ENCODE results near the gene PPY. TPM values are rescaled to one million over a fixed set of nuclear protein-coding genes. Genes with fewer than 3 reads are reported as not detected.
"Not testable (repeated sequence)": the region's sequence is repeated elsewhere in the genome, so short reads cannot be mapped to it uniquely, and the experiment has no call there.

Gene PPY
- total and polyA plus RNA-seq, 2 experiments from 2014 or later = not detected

DNA sequence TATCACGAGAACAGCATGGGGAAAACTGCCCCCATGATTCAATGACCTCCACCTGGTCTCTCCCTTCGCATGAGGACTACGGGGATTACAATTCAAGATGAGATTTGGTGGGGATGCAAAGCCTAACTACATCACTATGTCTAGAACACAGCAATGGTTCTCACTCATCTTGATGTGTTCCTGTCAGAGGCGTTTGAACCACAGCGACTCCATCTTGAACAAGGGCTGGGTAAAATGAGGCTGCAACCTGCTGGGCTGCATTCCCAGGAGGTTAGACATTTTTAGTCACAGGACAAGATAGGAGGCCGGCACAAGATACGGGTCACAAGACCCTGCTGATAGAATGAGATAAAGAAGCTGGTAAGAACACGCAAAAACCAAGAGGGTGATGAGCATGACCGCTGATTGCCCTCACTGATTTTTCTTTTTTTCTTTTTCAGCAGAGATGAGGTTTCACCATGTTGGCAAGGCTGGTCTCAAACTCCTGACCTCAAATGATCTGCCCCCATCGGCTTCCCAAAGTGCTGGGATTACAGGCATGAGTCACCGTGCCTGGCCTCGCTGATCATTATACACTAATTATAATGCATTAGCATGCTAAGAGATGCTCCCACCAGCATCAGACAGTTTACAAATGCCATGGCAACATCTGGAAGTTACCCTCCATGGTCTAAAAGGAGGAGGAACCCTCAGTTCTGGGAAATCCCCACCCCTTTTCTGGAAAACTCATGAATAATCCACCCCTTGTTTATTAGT, 3.0 kb upstream of the PPY start:
- Histone ChIP-seq H3K79me2 (no peaks in the 10 kb centered on the region), H3K27me3 (peaks cover 9% of the 10 kb centered on the region), H3K4me1 (ENCODE audit: insufficient read depth) (no peaks in the 10 kb centered on the region), H3K9me3 (ENCODE audit: low read depth) (no peaks in the 10 kb centered on the region), H3K4me3 (no peak overlapping the region), H2AFZ (no peak overlapping the region), H3K27ac (no peak overlapping the region), H3K36me3 (replicated peaks; ENCODE audit: insufficient read depth, low read depth) (no peaks in the 10 kb centered on the region), H3K4me2 (no peak overlapping the region), H3K9me2 (replicated peaks; ENCODE audit: insufficient read depth) (no peaks in the 10 kb centered on the region), H4K20me1 (ENCODE audit: insufficient read depth, poor library complexity, severe bottlenecking) (no peaks in the 10 kb centered on the region)
- no peak for DNase-seq (ENCODE audit: low spot score)
- WGBS (ENCODE audit: low lambda C conversion rate, missing lambda C conversion rate) = 79% methylated on average over 12 of the region's 12 CpGs
- TF ChIP-seq CTCF (IDR thresholded peaks at IDR 0.05; ENCODE audit: poor library complexity) (no peak), EZH2phosphoT487 (IDR thresholded peaks at IDR 0.05; ENCODE audit: low read depth, severe bottlenecking, unreplicated experiment) (no peak), EZH2 (IDR thresholded peaks at IDR 0.05; ENCODE audit: borderline replicate concordance) (no peak)

DNA sequence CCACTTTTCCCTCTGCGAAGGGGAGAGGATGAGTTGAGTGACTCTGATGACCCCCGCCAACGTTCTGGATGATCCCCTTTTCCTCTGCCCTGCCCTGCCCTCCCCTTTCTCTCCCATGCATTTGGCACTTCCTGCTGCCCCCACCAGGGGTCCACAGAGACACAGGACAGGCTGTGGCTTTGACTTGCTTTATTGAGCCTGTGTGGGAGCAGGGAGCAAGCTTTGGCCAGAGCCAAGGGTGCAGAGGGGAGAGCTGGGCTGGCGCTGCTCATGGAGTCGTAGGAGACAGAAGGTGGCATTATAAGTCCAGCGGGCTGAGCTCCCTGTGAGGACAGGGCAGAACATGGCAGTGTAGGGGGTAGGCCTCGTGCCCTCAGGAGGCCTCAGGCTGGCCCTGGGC, 1.6 kb downstream of the PPY start:
- TF ChIP-seq EZH2 (IDR thresholded peaks at IDR 0.05; ENCODE audit: borderline replicate concordance) (no peak), CTCF (IDR thresholded peaks at IDR 0.05; ENCODE audit: poor library complexity) (peak; percentile 51)
- no peaks in the 10 kb centered on the region for H3K9me2 ChIP-seq (replicated peaks; ENCODE audit: insufficient read depth)
- H3K4me2 ChIP-seq = no peak overlapping the region
- H3K79me2 ChIP-seq = no peaks in the 10 kb centered on the region
- no peaks in the 10 kb centered on the region for H3K36me3 ChIP-seq (replicated peaks; ENCODE audit: insufficient read depth, low read depth)
- peaks cover 3% of the 10 kb centered on the region for H3K4me1 ChIP-seq (ENCODE audit: insufficient read depth)
- H3K27me3 ChIP-seq = no peaks in the 10 kb centered on the region
- no peaks in the 10 kb centered on the region for H3K9me3 ChIP-seq (ENCODE audit: low read depth)
- no peak overlapping the region for H3K27ac ChIP-seq
- peak; percentile 66 for DNase-seq (ENCODE audit: low spot score)
- 58% methylated on average over 7 of the region's 7 CpGs for WGBS (ENCODE audit: low lambda C conversion rate, missing lambda C conversion rate)
- no peaks in the 10 kb centered on the region for H4K20me1 ChIP-seq (ENCODE audit: insufficient read depth, poor library complexity, severe bottlenecking)
- H3K4me3 ChIP-seq = no peak overlapping the region
- no peak overlapping the region for H2AFZ ChIP-seq

GRCh38 chr17:43939886-43940285, 2.4 kb downstream of the PPY start:
- Histone ChIP-seq H3K36me3 (replicated peaks; ENCODE audit: insufficient read depth, low read depth) (no peaks in the 10 kb centered on the region), H2AFZ (no peak overlapping the region), H3K27ac (no peak overlapping the region), H3K79me2 (no peaks in the 10 kb centered on the region), H3K4me3 (no peak overlapping the region), H3K9me2 (replicated peaks; ENCODE audit: insufficient read depth) (no peaks in the 10 kb centered on the region), H3K4me2 (no peak overlapping the region), H3K9me3 (ENCODE audit: low read depth) (no peaks in the 10 kb centered on the region), H3K27me3 (no peaks in the 10 kb centered on the region), H4K20me1 (ENCODE audit: insufficient read depth, poor library complexity, severe bottlenecking) (no peaks in the 10 kb centered on the region), H3K4me1 (ENCODE audit: insufficient read depth) (peaks cover 3% of the 10 kb centered on the region)
- no peak for TF ChIP-seq CTCF (IDR thresholded peaks at IDR 0.05; ENCODE audit: poor library complexity)
- no peak for TF ChIP-seq EZH2 (IDR thresholded peaks at IDR 0.05; ENCODE audit: borderline replicate concordance)
- TF ChIP-seq EZH2phosphoT487 (IDR thresholded peaks at IDR 0.05; ENCODE audit: low read depth, severe bottlenecking, unreplicated experiment) = no peak
- WGBS (ENCODE audit: low lambda C conversion rate, missing lambda C conversion rate) = 97% methylated on average over 5 of the region's 5 CpGs
- DNase-seq (ENCODE audit: low spot score) = no peak

DNA sequence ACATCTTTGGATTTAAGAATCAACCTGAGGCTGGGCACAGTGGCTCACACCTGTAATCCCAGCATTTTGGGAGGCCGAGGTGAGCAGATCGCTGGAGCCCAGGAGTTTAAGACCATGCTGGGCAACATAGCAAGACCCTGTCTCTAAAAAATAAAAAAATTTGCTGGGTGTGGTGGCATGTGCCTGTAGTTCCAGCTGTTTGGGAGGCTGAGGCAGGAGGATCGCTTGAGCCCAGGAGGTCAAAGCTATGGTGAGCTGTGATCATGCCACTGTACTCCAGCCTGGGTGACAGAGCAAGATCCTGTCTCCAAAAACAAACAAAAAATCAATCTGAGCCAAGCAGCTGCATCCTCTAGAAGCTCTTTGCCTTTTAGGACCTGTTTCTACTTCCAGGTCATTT, 2.8 kb downstream of the PPY start:
- not testable (repeated sequence) for DNase-seq (ENCODE audit: low spot score); H3K27ac ChIP-seq; H2AFZ ChIP-seq; H3K27me3 ChIP-seq; H3K36me3 ChIP-seq (replicated peaks; ENCODE audit: insufficient read depth, low read depth); H3K9me3 ChIP-seq (ENCODE audit: low read depth); H3K4me3 ChIP-seq; H3K4me1 ChIP-seq (ENCODE audit: insufficient read depth); H4K20me1 ChIP-seq (ENCODE audit: insufficient read depth, poor library complexity, severe bottlenecking); H3K4me2 ChIP-seq; H3K9me2 ChIP-seq (replicated peaks; ENCODE audit: insufficient read depth); H3K79me2 ChIP-seq
- WGBS (ENCODE audit: low lambda C conversion rate, missing lambda C conversion rate) = 98% methylated on average over 3 of the region's 3 CpGs
